Measurements from ENCODE around the gene MAPK9. TPM values are rescaled to one million over a fixed set of nuclear protein-coding genes. Genes with fewer than 3 reads are reported as not detected.

Gene MAPK9
- total RNA-seq, 1 donor from 2014 or later: 34.6 TPM

- peaks cover 41% of the 10 kb centered on the region for H3K36me3 Mint-ChIP-seq (ENCODE audit: low read depth)
Observed at GRCh38 chr5:180235846-180236245, 56.0 kb downstream of the MAPK9 start.

GRCh38 chr5:180235077-180235476 lies 56.8 kb downstream of the MAPK9 start:
- no peaks in the 10 kb centered on the region for H3K9me3 Mint-ChIP-seq (ENCODE audit: low read depth)
- peaks cover 2% of the 10 kb centered on the region for H3K4me1 Mint-ChIP-seq (ENCODE audit: low read depth)
- H3K36me3 Mint-ChIP-seq (ENCODE audit: low read depth): peaks cover 36% of the 10 kb centered on the region
- no peaks in the 10 kb centered on the region for H3K27me3 Mint-ChIP-seq (ENCODE audit: low read depth)
- H3K4me3 Mint-ChIP-seq (ENCODE audit: unreplicated experiment): no peak overlapping the region
- no peak for TF ChIP-seq CTCF (IDR thresholded peaks at IDR 0.05)
- DNase-seq (ENCODE audit: low spot score): no peak
- H3K27ac Mint-ChIP-seq (ENCODE audit: unreplicated experiment): no peak overlapping the region

More at GRCh38 chr5:180235846-180236245, 56.0 kb downstream of the MAPK9 start:
- peaks cover 2% of the 10 kb centered on the region for H3K4me1 Mint-ChIP-seq (ENCODE audit: low read depth)
- TF ChIP-seq CTCF (IDR thresholded peaks at IDR 0.05): no peak
- no peak overlapping the region for H3K4me3 Mint-ChIP-seq (ENCODE audit: unreplicated experiment)
- no peaks in the 10 kb centered on the region for H3K27me3 Mint-ChIP-seq (ENCODE audit: low read depth)
- H3K9me3 Mint-ChIP-seq (ENCODE audit: low read depth): no peaks in the 10 kb centered on the region
- H3K27ac Mint-ChIP-seq (ENCODE audit: unreplicated experiment): no peak overlapping the region
- no peak for DNase-seq (ENCODE audit: low spot score)

- no peak overlapping the region for H3K27ac Mint-ChIP-seq (ENCODE audit: unreplicated experiment)
- TF ChIP-seq CTCF (IDR thresholded peaks at IDR 0.05): no peak
- no peak overlapping the region for H3K4me3 Mint-ChIP-seq (ENCODE audit: unreplicated experiment)
- no peak for DNase-seq (ENCODE audit: low spot score)
- no peaks in the 10 kb centered on the region for H3K9me3 Mint-ChIP-seq (ENCODE audit: low read depth)
- H3K4me1 Mint-ChIP-seq (ENCODE audit: low read depth): peaks cover 2% of the 10 kb centered on the region
- no peaks in the 10 kb centered on the region for H3K27me3 Mint-ChIP-seq (ENCODE audit: low read depth)
- peaks cover 35% of the 10 kb centered on the region for H3K36me3 Mint-ChIP-seq (ENCODE audit: low read depth)
Observed at GRCh38 chr5:180234271-180234670, 57.6 kb downstream of the MAPK9 start.

GRCh38 chr5:180233729-180234128 lies 58.2 kb downstream of the MAPK9 start:
- peaks cover 36% of the 10 kb centered on the region for H3K36me3 Mint-ChIP-seq (ENCODE audit: low read depth)
- no peak overlapping the region for H3K27ac Mint-ChIP-seq (ENCODE audit: unreplicated experiment)
- H3K4me3 Mint-ChIP-seq (ENCODE audit: unreplicated experiment): no peak overlapping the region
- H3K27me3 Mint-ChIP-seq (ENCODE audit: low read depth): no peaks in the 10 kb centered on the region
- H3K4me1 Mint-ChIP-seq (ENCODE audit: low read depth): peaks cover 2% of the 10 kb centered on the region
- no peak for TF ChIP-seq CTCF (IDR thresholded peaks at IDR 0.05)
- no peak for DNase-seq (ENCODE audit: low spot score)
- H3K9me3 Mint-ChIP-seq (ENCODE audit: low read depth): no peaks in the 10 kb centered on the region

- Mint-ChIP-seq H3K9me3 (ENCODE audit: low read depth) (peaks cover 19% of the 10 kb centered on the region), H3K27ac (ENCODE audit: unreplicated experiment) (no peak overlapping the region), H3K27me3 (ENCODE audit: low read depth) (no peaks in the 10 kb centered on the region), H3K4me3 (ENCODE audit: unreplicated experiment) (no peak overlapping the region), H3K36me3 (ENCODE audit: low read depth) (peaks cover 33% of the 10 kb centered on the region), H3K4me1 (ENCODE audit: low read depth) (peaks cover 2% of the 10 kb centered on the region)
- DNase-seq (ENCODE audit: low spot score): no peak
- TF ChIP-seq CTCF (IDR thresholded peaks at IDR 0.05): no peak
Observed at GRCh38 chr5:180230017-180230416, 61.9 kb downstream of the MAPK9 start.
